Thyroid gland (tissue), 4 donors: ENCODE results near the gene TCF7L2.

ENCODE experiments used
- CTCF ChIP-seq, 6 experiments: fragments of 200-600 bp in 3 of 6; fragments of 450-650 bp in 3 of 6; sonication (generic) in 3 of 6; IDR thresholded peaks; one replicate each; pipeline ENCODE4 v1.5.1; 2016 to 2019; ENCODE audit warnings: antibody characterized with exemption in 6 of 6, mild to moderate bottlenecking in 2 of 6, inconsistent platforms in 1 of 6, moderate library complexity in 1 of 6
- POLR2A ChIP-seq, 2 donors: fragments of 450-650 bp; IDR thresholded peaks; one replicate each; pipeline ENCODE4 v1.6.1; 2017; ENCODE audit warnings: antibody characterized with exemption in 2 of 2, mild to moderate bottlenecking in 2 of 2, moderate library complexity in 1 of 2

- no peak for TF ChIP-seq POLR2A (IDR thresholded peaks at IDR 0.05)
- no peak for TF ChIP-seq CTCF (IDR thresholded peaks at IDR 0.05)
Observed at GRCh38 chr10:112977426-112977898, 27.4 kb downstream of the TCF7L2 start.
